H9 (cell line): ENCODE data around the gene SOCS3. TPM values are rescaled to one million over a fixed set of nuclear protein-coding genes. Genes with fewer than 3 reads are reported as not detected.
A peak's percentile ranks its signal among the peaks of the same experiment; 100 is the strongest.

Experiments used
- DNase-seq: peaks from one replicate; pipeline ENCODE4 v3.0.0-alpha.2; 2017
- H2AFZ ChIP-seq: one replicate; pipeline ENCODE4 v1.6.1; 2013; ENCODE audit warnings: mild to moderate bottlenecking, low read length, control low read depth, moderate library complexity
- H2AK5ac ChIP-seq: 2 replicates; pipeline ENCODE4 v1.6.1; 2013; ENCODE audit warnings: low read length, control low read depth, mixed read lengths; ENCODE audit not compliant: insufficient read length
- H2BK120ac ChIP-seq: one replicate; pipeline ENCODE4 v1.6.1; 2013; ENCODE audit warnings: low read depth, mild to moderate bottlenecking, low read length, control low read depth, inconsistent platforms; ENCODE audit not compliant: poor library complexity, severe bottlenecking
- H2BK12ac ChIP-seq: 2 replicates; pipeline ENCODE4 v1.6.1; 2013; ENCODE audit warnings: low read length, control low read depth, mixed read lengths, low read depth; ENCODE audit not compliant: insufficient read length
- H2BK15ac ChIP-seq: 2 replicates; pipeline ENCODE4 v1.6.1; 2013; ENCODE audit warnings: low read depth, low read length, control low read depth
- H2BK20ac ChIP-seq: one replicate; pipeline ENCODE4 v1.6.1; 2013; ENCODE audit warnings: low read depth, mild to moderate bottlenecking, low read length, control low read depth, inconsistent platforms; ENCODE audit not compliant: poor library complexity, severe bottlenecking
- H2BK5ac ChIP-seq: 2 replicates; pipeline ENCODE4 v1.6.1; 2013; ENCODE audit warnings: low read length, control low read depth, mixed read lengths; ENCODE audit not compliant: insufficient read length
- H3K14ac ChIP-seq: 2 replicates; pipeline ENCODE4 v1.6.1; 2013; ENCODE audit warnings: low read length, control low read depth; ENCODE audit not compliant: insufficient read depth
- H3K18ac ChIP-seq: 2 replicates; pipeline ENCODE4 v1.6.1; 2013; ENCODE audit warnings: low read depth, mild to moderate bottlenecking, mixed read lengths, low read length, control low read depth; ENCODE audit not compliant: insufficient read length
- H3K23ac ChIP-seq: 2 replicates; pipeline ENCODE4 v1.6.1; 2013; ENCODE audit warnings: low read length, control low read depth, mixed read lengths, low read depth; ENCODE audit not compliant: insufficient read length
- H3K23me2 ChIP-seq: 2 replicates; pipeline ENCODE4 v1.6.1; 2013; ENCODE audit warnings: low read depth, mild to moderate bottlenecking, mixed read lengths, low read length, control low read depth; ENCODE audit not compliant: insufficient read length, poor library complexity, severe bottlenecking
- H3K27ac ChIP-seq: 2 replicates; pipeline ENCODE4 v1.5.1; 2013; ENCODE audit warnings: low read length, control low read depth, mixed read lengths, low read depth; ENCODE audit not compliant: insufficient read length
- H3K27me3 ChIP-seq: 2 replicates; pipeline ENCODE4 v1.6.1; 2013; ENCODE audit warnings: low read length, control low read depth, inconsistent platforms; ENCODE audit not compliant: insufficient read depth
- H3K4ac ChIP-seq: 2 replicates; pipeline ENCODE4 v1.6.1; 2013; ENCODE audit warnings: low read depth, mild to moderate bottlenecking, control low read depth, inconsistent platforms, low read length, moderate library complexity
- H3K4me1 ChIP-seq: 2 replicates; pipeline ENCODE4 v1.6.1; 2013; ENCODE audit warnings: low read length, control low read depth, inconsistent platforms; ENCODE audit not compliant: insufficient read depth
- H3K4me2 ChIP-seq: 2 replicates; pipeline ENCODE4 v1.6.1; 2013; ENCODE audit warnings: low read length, control low read depth, mixed read lengths; ENCODE audit not compliant: insufficient read length, insufficient read depth
- H3K56ac ChIP-seq: 2 replicates; pipeline ENCODE4 v1.6.1; 2013; ENCODE audit warnings: low read depth, mild to moderate bottlenecking, mixed read lengths, low read length, control low read depth; ENCODE audit not compliant: insufficient read length
- H3K79me1 ChIP-seq: 2 replicates; pipeline ENCODE4 v1.6.1; 2013; ENCODE audit warnings: low read depth, mild to moderate bottlenecking, moderate library complexity, low read length, control low read depth, inconsistent platforms; ENCODE audit not compliant: insufficient read depth, poor library complexity, severe bottlenecking
- H3K79me2 ChIP-seq: 2 replicates; pipeline ENCODE4 v1.6.1; 2013; ENCODE audit warnings: low read length, control low read depth, inconsistent platforms; ENCODE audit not compliant: insufficient read depth
- H3K9ac ChIP-seq: 2 replicates; pipeline ENCODE4 v1.6.1; 2013; ENCODE audit warnings: low read length, control low read depth, mixed read lengths; ENCODE audit not compliant: insufficient read length; ENCODE audit errors: extremely low read depth
- H3K9me3 ChIP-seq: one replicate; pipeline ENCODE4 v1.6.1; 2013; ENCODE audit warnings: low read depth, low read length, inconsistent platforms; ENCODE audit not compliant: control insufficient read depth
- H3T11ph ChIP-seq: one replicate; pipeline ENCODE4 v1.6.1; 2013; ENCODE audit warnings: mild to moderate bottlenecking, low read length, control low read depth, inconsistent platforms
- H4K20me1 ChIP-seq: one replicate; pipeline ENCODE4 v1.6.1; 2013; ENCODE audit not compliant: control insufficient read depth, insufficient read length, insufficient read depth
- H4K5ac ChIP-seq: 2 replicates; pipeline ENCODE4 v1.6.1; 2013; ENCODE audit warnings: low read depth, mild to moderate bottlenecking, mixed read lengths, low read length, control low read depth; ENCODE audit not compliant: insufficient read length
- H4K8ac ChIP-seq: replicated peaks from 2 replicates; pipeline ENCODE4 v1.6.1; 2013; ENCODE audit warnings: low read length, control low read depth, mixed read lengths, low read depth; ENCODE audit not compliant: insufficient read length
- H4K91ac ChIP-seq: 2 replicates; pipeline ENCODE4 v1.6.1; 2013; ENCODE audit warnings: low read depth, mild to moderate bottlenecking, moderate library complexity, mixed read lengths, low read length, control low read depth; ENCODE audit not compliant: insufficient read length
- H3K27ac Mint-ChIP-seq, 3 experiments: 2 replicates in 2 of 3; 3 replicates in 1 of 3; pipeline ENCODE4 v1.8.0; 2020 to 2021; ENCODE audit warnings: mixed read lengths in 3 of 3, mild to moderate bottlenecking in 1 of 3, moderate library complexity in 1 of 3
- H3K27me3 Mint-ChIP-seq: 2 replicates; pipeline ENCODE4 v1.8.0; 2021; ENCODE audit warnings: low read depth, mild to moderate bottlenecking, moderate library complexity, mixed read lengths
- H3K36me3 Mint-ChIP-seq, 3 experiments: 2 replicates in 2 of 3; 3 replicates in 1 of 3; pipeline ENCODE4 v1.8.0; 2020 to 2021; ENCODE audit warnings: low read depth in 3 of 3, mixed read lengths in 3 of 3; ENCODE audit not compliant: insufficient read depth in 1 of 3
- H3K4me1 Mint-ChIP-seq, 2 experiments: 2 replicates each; pipeline ENCODE4 v1.8.0; 2020; ENCODE audit warnings: mixed read lengths in 2 of 2
- H3K4me3 Mint-ChIP-seq, 2 experiments: 2 replicates in 1 of 2; 3 replicates in 1 of 2; pipeline ENCODE4 v1.8.0; 2020 to 2021; ENCODE audit warnings: mild to moderate bottlenecking in 2 of 2, mixed read lengths in 2 of 2, moderate library complexity in 1 of 2
- H3K9me3 Mint-ChIP-seq, 2 experiments: 2 replicates in 1 of 2; 3 replicates in 1 of 2; pipeline ENCODE4 v1.8.0; 2020; ENCODE audit warnings: mild to moderate bottlenecking in 2 of 2, mixed read lengths in 2 of 2, moderate library complexity in 1 of 2
- CTCF ChIP-seq: fragments of 200-600 bp; sonication (generic); conservative IDR thresholded peaks from 3 replicates; pipeline ENCODE4 v1.8.0; 2021; ENCODE audit warnings: antibody characterized with exemption, mild to moderate bottlenecking
- WGBS: extraction: QIAGEN DNeasy Blood & Tissue Kit; methylation state at CpG from one replicate; pipeline ENCODE4 v1.1.7; 2013; ENCODE audit warnings: missing lambda C conversion rate, low lambda C conversion rate, mixed read lengths; ENCODE audit not compliant: insufficient read length; ENCODE audit errors: extremely low coverage; 5-methylcytosine and 5-hydroxymethylcytosine counted together
- total RNA-seq: library from RNA; stranded (reverse); gene quantifications from 2 replicates; pipeline ENCODE4 v1.2.1, GENCODE V29; 2021

Gene SOCS3
- total RNA-seq, 1 experiment from 2014 or later: 9.5 TPM

GRCh38 chr17:78378225-78379130 is 18.6 kb upstream of the SOCS3 start, which contains the start of gene PGS1:
Gene PGS1, plus strand, starts transcription at chr17:78378649. Its CDS starts 17 bp downstream, at chr17:78378666.
- Mint-ChIP-seq H3K4me1 (peaks cover 65 to 68% of the 10 kb centered on the region in 2 experiments), H3K9me3 (no peaks in the 10 kb centered on the region), H3K27me3 (no peaks in the 10 kb centered on the region), H3K27ac (peak within 1 kb of the TSS; percentile 93 to 97 (median 94)), H3K36me3 (peaks cover 3 to 13% (median 9%) of the 10 kb centered on the region in 3 experiments; a peak in 5 of 7 replicates), H3K4me3 (peak within 1 kb of the TSS; percentile 92 to 98)
- peak; percentile 82 for DNase-seq
- H2BK120ac ChIP-seq: no peak within 1 kb of the TSS
- no peak within 1 kb of the TSS for H3K23ac ChIP-seq
- peak within 1 kb of the TSS; percentile 79; the same call in 1 of the 2 replicates for H3K14ac ChIP-seq
- no peak within 1 kb of the TSS for H2BK15ac ChIP-seq
- peak within 1 kb of the TSS; percentile 94 for H3K4me2 ChIP-seq
- peaks cover 7% of the 10 kb centered on the region for H3K23me2 ChIP-seq
- H3K9me3 ChIP-seq: no peaks in the 10 kb centered on the region
- H3K79me1 ChIP-seq: peaks cover 2% of the 10 kb centered on the region
- H4K5ac ChIP-seq: no peak within 1 kb of the TSS
- H4K20me1 ChIP-seq: no peaks in the 10 kb centered on the region
- H2BK12ac ChIP-seq: no peak within 1 kb of the TSS
- peaks cover 6% of the 10 kb centered on the region; the same call in 1 of the 2 replicates for H3K4me1 ChIP-seq
- H3T11ph ChIP-seq: no peak within 1 kb of the TSS
- TF ChIP-seq CTCF: no peak
- H3K56ac ChIP-seq: no peak within 1 kb of the TSS
- no peak within 1 kb of the TSS for H2BK20ac ChIP-seq
- H2BK5ac ChIP-seq: no peak within 1 kb of the TSS
- no peak within 1 kb of the TSS for H2AK5ac ChIP-seq
- H2AFZ ChIP-seq: no peak within 1 kb of the TSS
- no peak within 1 kb of the TSS for H4K8ac ChIP-seq
- H3K27me3 ChIP-seq: no peaks in the 10 kb centered on the region
- H3K18ac ChIP-seq: peak within 1 kb of the TSS; percentile 73
- H3K4ac ChIP-seq: no peak within 1 kb of the TSS
- no peak within 1 kb of the TSS for H4K91ac ChIP-seq
- no CpG with 5 or more reads among the region's 89 CpGs for WGBS
- peak within 1 kb of the TSS; percentile 53 for H3K9ac ChIP-seq
- H3K27ac ChIP-seq: no peak within 1 kb of the TSS
- peaks cover 34% of the 10 kb centered on the region; the same call in 1 of the 2 replicates for H3K79me2 ChIP-seq
